CD14-positive monocyte (primary cell): ENCODE data around the gene LARP7. TPM values are rescaled to one million over a fixed set of nuclear protein-coding genes. Genes with fewer than 3 reads are reported as not detected.

ENCODE experiments used
- DNase-seq, 3 donors: peaks; one replicate each; pipeline ENCODE4 v3.0.0-alpha.2; 2011 to 2022
- H2AFZ ChIP-seq: 2 replicates; pipeline ENCODE4 v1.6.0; 2012; ENCODE audit warnings: mild to moderate bottlenecking, low read depth, low read length, inconsistent platforms; ENCODE audit not compliant: insufficient read depth, poor library complexity, severe bottlenecking
- H3K27ac ChIP-seq, 2 donors: 1 replicate in 1 of 2; 2 replicates in 1 of 2; pipeline ENCODE4 v1.5.1; 2012 to 2013; ENCODE audit warnings: low read length in 2 of 2, control low read depth in 1 of 2, inconsistent platforms in 1 of 2, low read depth in 1 of 2, mild to moderate bottlenecking in 1 of 2
- H3K27me3 ChIP-seq, 2 donors: one replicate each; pipeline versions ENCODE4 v1.6.0 to v1.6.1; 2011 to 2013; ENCODE audit warnings: low read length in 2 of 2; ENCODE audit not compliant: control insufficient read depth in 2 of 2, insufficient read depth in 2 of 2
- H3K36me3 ChIP-seq, 2 donors: replicated peaks in 1 of 2; 1 replicate in 1 of 2; 2 replicates in 1 of 2; pipeline versions ENCODE4 v1.5.1 to v1.6.1; 2012 to 2013; ENCODE audit warnings: low read length in 2 of 2, control low read depth in 1 of 2, inconsistent platforms in 1 of 2, mild to moderate bottlenecking in 1 of 2; ENCODE audit not compliant: insufficient read depth in 2 of 2, control insufficient read depth in 1 of 2
- H3K4me1 ChIP-seq, 2 donors: 1 replicate in 1 of 2; 2 replicates in 1 of 2; pipeline versions ENCODE4 v1.5.1 to v1.6.1; 2012 to 2013; ENCODE audit warnings: low read length in 2 of 2, control low read depth in 1 of 2, inconsistent platforms in 1 of 2, mild to moderate bottlenecking in 1 of 2, moderate library complexity in 1 of 2; ENCODE audit not compliant: insufficient read depth in 2 of 2, control insufficient read depth in 1 of 2
- H3K4me2 ChIP-seq: replicated peaks from 2 replicates; pipeline ENCODE3; 2012; ENCODE audit warnings: low read length, moderate library complexity, mild to moderate bottlenecking; ENCODE audit not compliant: poor library complexity, severe bottlenecking; ENCODE audit errors: extremely low read depth
- H3K4me3 ChIP-seq, 3 experiments: fragments of 200-600 bp in 1 of 3; sonication (generic) in 1 of 3; replicated peaks in 1 of 3; 1 replicate in 2 of 3; 2 replicates in 1 of 3; pipeline ENCODE4 v1.5.1; 2011 to 2013; ENCODE audit warnings: low read length in 3 of 3, mild to moderate bottlenecking in 3 of 3, control low read depth in 2 of 3, low read depth in 2 of 3, inconsistent platforms in 1 of 3, moderate library complexity in 1 of 3
- H3K79me2 ChIP-seq: 2 replicates; pipeline ENCODE4 v1.6.0; 2012; ENCODE audit warnings: mild to moderate bottlenecking, control low read depth, inconsistent platforms, low read length, moderate library complexity; ENCODE audit not compliant: insufficient read depth
- H3K9ac ChIP-seq: 2 replicates; pipeline ENCODE4 v1.6.0; 2017; ENCODE audit warnings: low read length, mild to moderate bottlenecking; ENCODE audit not compliant: insufficient read depth, poor library complexity, severe bottlenecking
- H3K9me3 ChIP-seq, 2 donors: replicated peaks in 1 of 2; 1 replicate in 1 of 2; 2 replicates in 1 of 2; pipeline versions ENCODE4 v1.5.1 to v1.6.1; 2012 to 2013; ENCODE audit warnings: low read length in 2 of 2, control low read depth in 1 of 2; ENCODE audit not compliant: control insufficient read depth in 1 of 2, insufficient read depth in 1 of 2
- H4K20me1 ChIP-seq: 2 replicates; pipeline ENCODE4 v1.6.0; 2012; ENCODE audit warnings: mild to moderate bottlenecking, low read length, control low read depth, moderate library complexity; ENCODE audit not compliant: insufficient read depth
- H3K27ac Mint-ChIP-seq, 7 donors: one replicate each; pipeline ENCODE4 v1.8.0; 2020; ENCODE audit warnings: mild to moderate bottlenecking in 7 of 7, mixed read lengths in 7 of 7, moderate library complexity in 6 of 7, inconsistent platforms in 2 of 7
- H3K27me3 Mint-ChIP-seq, 3 donors: one replicate each; pipeline ENCODE4 v1.8.0; 2021 to 2022; ENCODE audit warnings: low read depth in 3 of 3, mild to moderate bottlenecking in 3 of 3, mixed read lengths in 3 of 3, moderate library complexity in 3 of 3, inconsistent platforms in 1 of 3
- H3K36me3 Mint-ChIP-seq, 2 donors: one replicate each; pipeline ENCODE4 v1.8.0; 2020; ENCODE audit warnings: mixed read lengths in 2 of 2, inconsistent platforms in 1 of 2, mild to moderate bottlenecking in 1 of 2
- H3K4me1 Mint-ChIP-seq: one replicate; pipeline ENCODE4 v1.8.0; 2020; ENCODE audit warnings: mild to moderate bottlenecking, mixed read lengths
- H3K4me3 Mint-ChIP-seq, 2 donors: one replicate each; pipeline ENCODE4 v1.8.0; 2020; ENCODE audit warnings: mild to moderate bottlenecking in 2 of 2, mixed read lengths in 2 of 2, moderate library complexity in 1 of 2
- H3K9me3 Mint-ChIP-seq, 7 donors: one replicate each; pipeline ENCODE4 v1.8.0; 2020 to 2022; ENCODE audit warnings: mixed read lengths in 7 of 7, mild to moderate bottlenecking in 6 of 7, moderate library complexity in 6 of 7, inconsistent platforms in 2 of 7
- WGBS: methylation state at CpG from one replicate; pipeline ENCODE4 v1.1.5; 2013; ENCODE audit warnings: missing lambda C conversion rate; ENCODE audit not compliant: insufficient coverage; 5-methylcytosine and 5-hydroxymethylcytosine counted together
- intact Hi-C, 2 donors: fragments of 100-400 bp; cut with micrococcal nuclease; formaldehyde crosslinking; loops; one replicate each; pipeline versions ENCODE4 v1.15.0 to v1.15.1; 2023
- polyA plus RNA-seq, 3 donors: library from polyadenylated mRNA; depleted of rRNA in 1 of 3; unstranded in 2 of 3; stranded (reverse) in 1 of 3; fragments of 300-500 nt in 2 of 3; fragments of >200 nt in 1 of 3; fragmentation: Illumina TruSeq in 2 of 3; gene quantifications; 1 replicate in 2 of 3; 2 replicates in 1 of 3; pipeline ENCODE4 v1.2.3, GENCODE V29; 2012 to 2021
- TF ChIP-seq, protein P1 (sequence below): fragments of 200-600 bp; IDR thresholded peaks from one replicate; pipeline ENCODE4 v1.8.0; 2022; ENCODE audit warnings: antibody characterized with exemption, mild to moderate bottlenecking

The LARP7 gene
- polyA plus RNA-seq, 3 donors = 12.5 to 20.7 (median 14.1) TPM

DNA sequence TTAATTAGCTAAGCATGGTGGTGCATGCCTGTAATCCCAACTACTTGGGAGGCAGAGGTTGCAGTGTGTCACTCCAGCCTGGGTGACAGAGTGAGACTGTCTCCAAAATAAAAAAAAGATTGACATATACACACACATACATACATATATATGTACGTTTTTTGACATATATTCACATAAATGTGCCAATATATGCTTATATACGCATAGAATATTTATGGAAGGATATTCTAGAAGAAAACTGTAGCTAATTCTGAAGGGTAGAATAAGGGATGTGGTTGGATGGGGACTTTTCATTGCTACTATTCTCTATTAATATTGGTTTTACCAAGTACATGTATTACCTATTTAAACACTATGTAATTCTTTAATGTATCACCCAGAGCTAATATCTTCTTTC is 20.0 kb upstream of the LARP7 start:
- TF ChIP-seq, protein P1, sequence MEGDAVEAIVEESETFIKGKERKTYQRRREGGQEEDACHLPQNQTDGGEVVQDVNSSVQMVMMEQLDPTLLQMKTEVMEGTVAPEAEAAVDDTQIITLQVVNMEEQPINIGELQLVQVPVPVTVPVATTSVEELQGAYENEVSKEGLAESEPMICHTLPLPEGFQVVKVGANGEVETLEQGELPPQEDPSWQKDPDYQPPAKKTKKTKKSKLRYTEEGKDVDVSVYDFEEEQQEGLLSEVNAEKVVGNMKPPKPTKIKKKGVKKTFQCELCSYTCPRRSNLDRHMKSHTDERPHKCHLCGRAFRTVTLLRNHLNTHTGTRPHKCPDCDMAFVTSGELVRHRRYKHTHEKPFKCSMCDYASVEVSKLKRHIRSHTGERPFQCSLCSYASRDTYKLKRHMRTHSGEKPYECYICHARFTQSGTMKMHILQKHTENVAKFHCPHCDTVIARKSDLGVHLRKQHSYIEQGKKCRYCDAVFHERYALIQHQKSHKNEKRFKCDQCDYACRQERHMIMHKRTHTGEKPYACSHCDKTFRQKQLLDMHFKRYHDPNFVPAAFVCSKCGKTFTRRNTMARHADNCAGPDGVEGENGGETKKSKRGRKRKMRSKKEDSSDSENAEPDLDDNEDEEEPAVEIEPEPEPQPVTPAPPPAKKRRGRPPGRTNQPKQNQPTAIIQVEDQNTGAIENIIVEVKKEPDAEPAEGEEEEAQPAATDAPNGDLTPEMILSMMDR = no peak
- intact Hi-C loops = no loop called here
- peaks cover 0 to 4% (median 0%) of the 10 kb centered on the region in 7 donors for H3K9me3 Mint-ChIP-seq
- H3K4me3 ChIP-seq = no peak overlapping the region
- H3K27ac Mint-ChIP-seq = no peak overlapping the region
- no peak overlapping the region for H3K27ac ChIP-seq
- H3K4me2 ChIP-seq = no peak overlapping the region
- H3K27me3 ChIP-seq = no peaks in the 10 kb centered on the region
- H3K4me3 Mint-ChIP-seq = no peak overlapping the region
- no peaks in the 10 kb centered on the region for H3K9me3 ChIP-seq
- DNase-seq = no peak
- no peaks in the 10 kb centered on the region for H3K4me1 Mint-ChIP-seq
- no peaks in the 10 kb centered on the region for H3K79me2 ChIP-seq
- no peak overlapping the region for H3K9ac ChIP-seq
- no CpG with 5 or more reads among the region's 2 CpGs for WGBS
- H3K4me1 ChIP-seq = no peaks in the 10 kb centered on the region
- H4K20me1 ChIP-seq = no peaks in the 10 kb centered on the region
- peaks cover 14 to 30% of the 10 kb centered on the region in 2 donors for H3K36me3 Mint-ChIP-seq
- no peaks in the 10 kb centered on the region for H3K27me3 Mint-ChIP-seq
- H2AFZ ChIP-seq = no peak overlapping the region
- H3K36me3 ChIP-seq = peaks cover 5 to 21% of the 10 kb centered on the region in 2 donors

DNA sequence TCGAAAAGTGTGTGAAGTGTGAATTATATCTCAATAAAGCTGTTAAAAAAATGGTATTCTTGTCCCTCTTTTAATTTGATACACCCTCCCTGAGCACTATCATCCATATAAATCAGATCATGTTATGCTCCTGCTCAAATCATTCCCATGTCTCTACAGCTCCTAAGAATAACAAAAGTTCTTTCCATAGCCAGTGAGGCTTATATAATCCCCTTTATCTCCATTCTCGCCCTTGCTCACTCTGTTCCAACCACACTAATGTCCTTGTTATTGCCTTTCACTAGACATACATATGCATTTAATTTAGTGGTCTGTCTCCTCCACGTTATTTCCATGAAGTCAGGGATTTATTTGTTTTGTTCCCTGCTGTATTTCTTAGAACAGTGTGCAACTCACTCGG is 10.7 kb upstream of the LARP7 start:
- Mint-ChIP-seq H3K4me1 (no peaks in the 10 kb centered on the region), H3K27me3 (no peaks in the 10 kb centered on the region), H3K4me3 (no peak overlapping the region), H3K9me3 (no peaks in the 10 kb centered on the region), H3K36me3 (peaks cover 22 to 40% of the 10 kb centered on the region in 2 donors), H3K27ac (no peak overlapping the region)
- Histone ChIP-seq H3K79me2 (no peaks in the 10 kb centered on the region), H3K9ac (no peak overlapping the region), H2AFZ (no peak overlapping the region), H3K4me3 (no peak overlapping the region), H3K4me1 (no peaks in the 10 kb centered on the region), H3K4me2 (no peak overlapping the region), H3K36me3 (peaks cover 7 to 40% of the 10 kb centered on the region in 2 donors), H3K9me3 (no peaks in the 10 kb centered on the region), H4K20me1 (no peaks in the 10 kb centered on the region), H3K27me3 (no peaks in the 10 kb centered on the region), H3K27ac (no peak overlapping the region)
- intact Hi-C loops = no loop called here
- DNase-seq = no peak
- WGBS = 100% methylated on average over 2 of the region's 4 CpGs
- TF ChIP-seq, protein P1 = no peak
